ENCODE results near the gene TNFSF8. TPM values are rescaled to one million over a fixed set of nuclear protein-coding genes. Genes with fewer than 3 reads are reported as not detected.

TNFSF8 gene
- total RNA-seq, 4 donors from 2014 or later, result 3.2 to 7.1 (median 6.6) TPM

DNA sequence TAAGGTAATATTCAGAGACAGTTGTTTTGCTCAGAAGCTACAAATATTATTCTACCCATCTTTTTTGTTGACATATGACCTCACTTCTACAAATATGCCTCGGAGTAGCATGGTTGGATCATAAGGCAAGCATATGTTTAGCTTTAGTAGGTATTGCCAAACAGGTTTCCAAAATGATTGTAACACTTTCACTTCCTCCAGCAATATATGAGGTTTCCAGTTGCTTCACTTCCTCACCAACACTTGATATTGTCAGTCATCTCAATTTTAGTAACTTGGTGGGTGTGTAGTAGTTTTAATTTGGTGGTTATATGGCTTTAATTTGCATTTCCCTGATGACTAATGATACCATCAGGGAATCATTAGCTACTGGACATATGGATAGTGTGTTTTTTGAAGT lies 46.7 kb downstream of the TNFSF8 start:
- no peak for ATAC-seq (ENCODE audit: low FRiP score)
- TF ChIP-seq, protein P1, sequence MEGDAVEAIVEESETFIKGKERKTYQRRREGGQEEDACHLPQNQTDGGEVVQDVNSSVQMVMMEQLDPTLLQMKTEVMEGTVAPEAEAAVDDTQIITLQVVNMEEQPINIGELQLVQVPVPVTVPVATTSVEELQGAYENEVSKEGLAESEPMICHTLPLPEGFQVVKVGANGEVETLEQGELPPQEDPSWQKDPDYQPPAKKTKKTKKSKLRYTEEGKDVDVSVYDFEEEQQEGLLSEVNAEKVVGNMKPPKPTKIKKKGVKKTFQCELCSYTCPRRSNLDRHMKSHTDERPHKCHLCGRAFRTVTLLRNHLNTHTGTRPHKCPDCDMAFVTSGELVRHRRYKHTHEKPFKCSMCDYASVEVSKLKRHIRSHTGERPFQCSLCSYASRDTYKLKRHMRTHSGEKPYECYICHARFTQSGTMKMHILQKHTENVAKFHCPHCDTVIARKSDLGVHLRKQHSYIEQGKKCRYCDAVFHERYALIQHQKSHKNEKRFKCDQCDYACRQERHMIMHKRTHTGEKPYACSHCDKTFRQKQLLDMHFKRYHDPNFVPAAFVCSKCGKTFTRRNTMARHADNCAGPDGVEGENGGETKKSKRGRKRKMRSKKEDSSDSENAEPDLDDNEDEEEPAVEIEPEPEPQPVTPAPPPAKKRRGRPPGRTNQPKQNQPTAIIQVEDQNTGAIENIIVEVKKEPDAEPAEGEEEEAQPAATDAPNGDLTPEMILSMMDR (IDR thresholded peaks at IDR 0.05), result no peak
- DNase-seq (ENCODE audit: low spot score), result no peak

DNA sequence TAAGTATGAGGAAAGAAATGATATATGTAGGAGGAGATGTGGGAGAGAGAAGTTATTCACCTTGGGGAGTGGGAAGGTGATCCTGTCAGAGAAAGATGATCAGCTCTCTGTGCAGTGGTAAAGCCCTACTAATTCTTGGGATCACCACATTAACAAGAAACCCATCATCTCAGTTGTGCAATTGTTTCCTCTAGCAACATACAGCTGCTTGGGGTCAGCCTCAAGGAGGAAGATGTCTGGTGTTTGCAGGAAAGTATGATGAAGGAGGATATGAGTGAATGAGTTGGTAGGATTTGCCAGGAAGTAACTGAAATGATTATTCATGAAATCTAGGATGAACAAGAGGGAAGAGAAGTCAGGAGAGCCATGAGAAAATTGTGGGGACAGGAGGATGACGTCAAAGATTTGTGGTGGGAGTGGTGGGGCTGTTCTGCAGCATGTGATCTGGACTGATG lies 50.1 kb downstream of the TNFSF8 start:
- DNase-seq (ENCODE audit: low spot score) (no peak), ATAC-seq (ENCODE audit: low FRiP score) (no peak)
- TF ChIP-seq, protein P1 (IDR thresholded peaks at IDR 0.05), result no peak

DNA sequence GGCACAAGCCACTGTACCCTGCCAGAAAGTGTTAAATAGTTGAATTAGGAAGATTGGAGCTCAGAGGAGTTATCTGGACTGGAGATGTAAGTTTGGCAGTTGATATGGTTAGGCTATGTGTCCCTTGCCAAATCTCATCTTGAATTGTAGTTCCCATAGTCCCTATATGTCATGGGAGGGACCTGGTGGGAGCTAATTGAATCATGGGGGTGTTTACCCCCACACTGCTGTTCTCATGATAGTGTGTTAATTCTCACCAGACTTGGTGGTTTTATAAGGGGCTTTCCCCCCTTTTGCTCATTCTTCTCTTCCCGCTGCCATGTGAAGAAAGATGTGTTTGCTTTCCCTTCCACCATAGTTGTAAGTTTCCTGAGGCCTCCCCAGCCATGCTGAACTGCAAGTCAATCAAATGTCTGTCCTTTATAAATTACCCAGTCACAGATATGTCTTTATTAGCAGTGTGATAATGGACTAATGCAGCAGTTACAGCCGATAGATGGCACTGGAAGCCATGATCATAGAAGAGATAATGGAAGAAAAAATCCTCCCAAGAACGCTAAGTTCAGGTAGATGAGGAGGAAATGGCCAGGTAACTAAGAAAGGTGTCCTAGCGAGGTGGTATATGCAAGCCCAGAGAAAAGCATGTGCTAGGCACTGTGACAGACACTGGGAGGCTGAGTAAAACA lies 51.4 kb downstream of the TNFSF8 start:
- no peak for ATAC-seq (ENCODE audit: low FRiP score)
- DNase-seq (ENCODE audit: low spot score), result no peak

DNA sequence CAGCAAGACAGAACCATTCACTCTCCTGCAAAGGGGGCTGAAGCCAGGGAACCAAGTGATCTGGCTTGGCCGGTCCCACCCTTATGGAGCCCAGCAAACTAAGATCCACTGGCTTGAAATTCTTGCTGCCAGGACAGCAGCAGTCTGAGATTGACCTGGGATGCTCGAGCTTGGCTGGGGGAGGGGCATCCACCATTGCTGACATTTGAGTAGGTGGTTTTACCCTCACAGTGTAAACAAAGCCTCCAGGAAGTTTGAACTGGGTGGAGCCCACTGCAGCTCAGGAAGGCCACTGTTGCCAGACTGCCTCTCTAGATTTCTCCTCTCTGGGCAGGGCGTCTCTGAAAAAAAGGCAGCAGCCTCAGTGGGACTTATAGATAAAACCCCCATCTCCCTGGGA lies 60.5 kb downstream of the TNFSF8 start:
- DNase-seq (ENCODE audit: low spot score) (no peak), ATAC-seq (ENCODE audit: low FRiP score) (no peak)
- TF ChIP-seq, protein P1 (IDR thresholded peaks at IDR 0.05), result no peak

More for the DNA sequence above, 51.4 kb downstream of the TNFSF8 start:
- TF ChIP-seq, protein P1 (IDR thresholded peaks at IDR 0.05), result no peak

DNA sequence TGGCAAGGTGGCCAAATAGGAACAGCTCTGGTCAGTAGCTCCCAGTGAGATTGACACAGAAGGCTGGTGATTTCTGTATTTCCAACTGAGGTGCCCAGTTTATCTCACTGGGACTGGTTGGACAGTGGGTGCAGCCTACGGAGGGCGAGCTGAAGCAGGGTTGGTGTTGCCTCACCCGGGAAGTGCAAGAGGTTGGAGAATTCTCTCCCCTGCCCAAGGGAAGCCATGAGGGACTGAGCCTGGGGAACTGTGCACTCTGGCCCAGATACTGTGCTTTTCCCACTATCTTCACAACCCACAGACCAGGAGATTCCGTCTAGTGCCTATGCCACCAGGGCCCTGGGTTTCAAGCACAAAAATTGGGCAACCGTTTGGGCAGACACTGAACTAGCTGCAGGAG lies 61.0 kb downstream of the TNFSF8 start:
- TF ChIP-seq, protein P1 (IDR thresholded peaks at IDR 0.05), result no peak
- ATAC-seq (ENCODE audit: low FRiP score), result no peak
- no peak for DNase-seq (ENCODE audit: low spot score)

DNA sequence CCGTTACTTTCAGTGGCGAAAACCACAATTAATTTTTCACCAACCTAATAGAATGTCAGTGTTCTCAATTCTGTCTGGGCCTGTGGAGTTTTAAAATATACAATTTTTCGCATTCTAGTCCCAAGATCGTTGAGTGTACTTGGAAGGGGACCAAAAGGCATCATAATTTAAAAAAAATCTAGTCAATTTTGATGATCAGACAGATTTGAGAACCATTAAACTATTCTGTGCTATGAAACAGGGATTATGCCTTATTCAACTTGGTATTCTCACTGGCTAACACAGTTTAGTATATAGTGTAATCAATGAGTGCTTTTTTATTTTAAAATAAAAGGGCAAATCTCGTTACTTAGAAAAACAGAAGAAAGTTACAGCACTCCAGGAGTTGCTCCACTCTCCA lies 63.1 kb downstream of the TNFSF8 start:
- TF ChIP-seq, protein P1 (IDR thresholded peaks at IDR 0.05), result no peak
- ATAC-seq (ENCODE audit: low FRiP score) (no peak), DNase-seq (ENCODE audit: low spot score) (no peak)

DNA sequence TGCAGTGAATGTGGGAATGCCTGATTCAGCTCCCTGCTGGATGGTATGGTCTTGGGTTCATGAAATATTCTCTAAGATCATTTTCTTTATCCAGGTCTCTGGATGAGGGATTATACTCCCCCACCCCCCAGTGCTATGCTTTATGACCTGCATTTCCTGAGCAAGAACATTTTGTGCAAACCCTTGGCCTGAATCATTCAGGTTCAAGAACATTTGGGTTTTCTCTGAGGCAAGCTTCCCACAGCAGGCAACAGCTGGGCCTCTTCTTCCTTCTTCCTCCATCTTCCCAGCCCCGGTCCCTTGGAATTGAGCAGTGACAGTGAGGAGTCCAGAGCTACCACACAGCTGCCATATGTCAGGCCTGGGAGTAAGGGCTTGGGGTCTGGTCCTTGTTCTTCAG lies 65.9 kb downstream of the TNFSF8 start:
- ATAC-seq (ENCODE audit: low FRiP score) (no peak), DNase-seq (ENCODE audit: low spot score) (no peak)
- TF ChIP-seq, protein P1 (IDR thresholded peaks at IDR 0.05), result no peak
